ENCODE measurements around the gene RASAL1. TPM values are rescaled to one million over a fixed set of nuclear protein-coding genes. Genes with fewer than 3 reads are reported as not detected.
A peak's percentile ranks its signal among the peaks of the same experiment; 100 is the strongest.

Gene RASAL1
- total RNA-seq, result 10 to 100 TPM in 1 of 2 donors, 1 to 10 TPM in 1; 1.0 to 21.3 TPM

GRCh38 chr12:113135178-113136127 is at the start of gene RASAL1:
Gene RASAL1 (minus strand): TSS chr12:113135761. CDS start chr12:113135462, 299 bp downstream.
- peaks cover 12% of the 10 kb centered on the region for H3K4me1 Mint-ChIP-seq
- peak within 1 kb of the TSS; percentile 79 for H3K27ac Mint-ChIP-seq
- H3K36me3 Mint-ChIP-seq (ENCODE audit: low read depth), result no peaks in the 10 kb centered on the region
- no peaks in the 10 kb centered on the region for H3K9me3 Mint-ChIP-seq
- H3K27me3 Mint-ChIP-seq, result peaks cover 7% of the 10 kb centered on the region
- ATAC-seq (replicated peaks), result peak; percentile 92
- peak within 1 kb of the TSS; percentile 86 for H3K4me3 Mint-ChIP-seq

GRCh38 chr12:113184900-113185179 is 49.3 kb upstream of the RASAL1 start:
- H3K27ac Mint-ChIP-seq, result peak overlapping the region; percentile 92
- H3K9me3 Mint-ChIP-seq, result no peaks in the 10 kb centered on the region
- H3K4me1 Mint-ChIP-seq, result peaks cover 15% of the 10 kb centered on the region
- H3K36me3 Mint-ChIP-seq (ENCODE audit: low read depth), result peaks cover 63% of the 10 kb centered on the region
- H3K27me3 Mint-ChIP-seq, result no peaks in the 10 kb centered on the region
- peak; percentile 91 for ATAC-seq (replicated peaks)
- H3K4me3 Mint-ChIP-seq, result peak overlapping the region; percentile 93

GRCh38 chr12:113184098-113184899 is 48.7 kb upstream of the RASAL1 start:
- Mint-ChIP-seq H3K27ac (peak overlapping the region; percentile 92), H3K36me3 (ENCODE audit: low read depth) (peaks cover 65% of the 10 kb centered on the region), H3K4me3 (peak overlapping the region; percentile 93), H3K27me3 (no peaks in the 10 kb centered on the region), H3K4me1 (peaks cover 15% of the 10 kb centered on the region), H3K9me3 (no peaks in the 10 kb centered on the region)
- peak; percentile 72 for ATAC-seq (replicated peaks)

- Mint-ChIP-seq H3K9me3 (no peaks in the 10 kb centered on the region), H3K27me3 (no peaks in the 10 kb centered on the region), H3K27ac (peak overlapping the region; percentile 92), H3K4me3 (peak overlapping the region; percentile 93), H3K4me1 (peaks cover 15% of the 10 kb centered on the region), H3K36me3 (ENCODE audit: low read depth) (peaks cover 66% of the 10 kb centered on the region)
- ATAC-seq (replicated peaks), result no peak
Observed at GRCh38 chr12:113183030-113183589, 47.5 kb upstream of the RASAL1 start.

GRCh38 chr12:113181975-113182374 is 46.4 kb upstream of the RASAL1 start:
- Mint-ChIP-seq H3K4me3 (no peak overlapping the region), H3K9me3 (no peaks in the 10 kb centered on the region), H3K36me3 (ENCODE audit: low read depth) (peaks cover 70% of the 10 kb centered on the region), H3K27ac (no peak overlapping the region), H3K4me1 (peaks cover 12% of the 10 kb centered on the region), H3K27me3 (no peaks in the 10 kb centered on the region)
- no peak for ATAC-seq (replicated peaks)

- Mint-ChIP-seq H3K36me3 (ENCODE audit: low read depth) (peaks cover 85% of the 10 kb centered on the region), H3K27ac (peak overlapping the region; percentile 17), H3K4me3 (no peak overlapping the region), H3K4me1 (peaks cover 4% of the 10 kb centered on the region), H3K27me3 (no peaks in the 10 kb centered on the region), H3K9me3 (no peaks in the 10 kb centered on the region)
- ATAC-seq (replicated peaks), result no peak
Observed at GRCh38 chr12:113180333-113180732, 44.8 kb upstream of the RASAL1 start.

- Mint-ChIP-seq H3K27me3 (no peaks in the 10 kb centered on the region), H3K4me3 (no peak overlapping the region), H3K4me1 (peaks cover 4% of the 10 kb centered on the region), H3K9me3 (no peaks in the 10 kb centered on the region), H3K36me3 (ENCODE audit: low read depth) (peaks cover 98% of the 10 kb centered on the region), H3K27ac (no peak overlapping the region)
- ATAC-seq (replicated peaks), result no peak
Observed at GRCh38 chr12:113179023-113179422, 43.5 kb upstream of the RASAL1 start.

- H3K27ac Mint-ChIP-seq, result no peak overlapping the region
- H3K4me1 Mint-ChIP-seq, result no peaks in the 10 kb centered on the region
- no peaks in the 10 kb centered on the region for H3K9me3 Mint-ChIP-seq
- peaks cover 100% of the 10 kb centered on the region for H3K36me3 Mint-ChIP-seq (ENCODE audit: low read depth)
- no peaks in the 10 kb centered on the region for H3K27me3 Mint-ChIP-seq
- no peak overlapping the region for H3K4me3 Mint-ChIP-seq
- peak; percentile 81 for ATAC-seq (replicated peaks)
Observed at GRCh38 chr12:113174461-113175384, 39.2 kb upstream of the RASAL1 start.

- H3K27ac Mint-ChIP-seq, result no peak overlapping the region
- H3K27me3 Mint-ChIP-seq, result no peaks in the 10 kb centered on the region
- H3K9me3 Mint-ChIP-seq, result no peaks in the 10 kb centered on the region
- H3K36me3 Mint-ChIP-seq (ENCODE audit: low read depth), result peaks cover 100% of the 10 kb centered on the region
- H3K4me1 Mint-ChIP-seq, result no peaks in the 10 kb centered on the region
- no peak overlapping the region for H3K4me3 Mint-ChIP-seq
- no peak for ATAC-seq (replicated peaks)
Observed at GRCh38 chr12:113173081-113173698, 37.6 kb upstream of the RASAL1 start.

GRCh38 chr12:113172185-113172584 is 36.6 kb upstream of the RASAL1 start:
- Mint-ChIP-seq H3K27ac (no peak overlapping the region), H3K9me3 (no peaks in the 10 kb centered on the region), H3K36me3 (ENCODE audit: low read depth) (peaks cover 97% of the 10 kb centered on the region), H3K4me3 (no peak overlapping the region), H3K27me3 (no peaks in the 10 kb centered on the region), H3K4me1 (no peaks in the 10 kb centered on the region)
- no peak for ATAC-seq (replicated peaks)

GRCh38 chr12:113171543-113171942 is 36.0 kb upstream of the RASAL1 start:
- H3K36me3 Mint-ChIP-seq (ENCODE audit: low read depth), result peaks cover 97% of the 10 kb centered on the region
- no peaks in the 10 kb centered on the region for H3K4me1 Mint-ChIP-seq
- H3K9me3 Mint-ChIP-seq, result no peaks in the 10 kb centered on the region
- H3K27ac Mint-ChIP-seq, result no peak overlapping the region
- no peak overlapping the region for H3K4me3 Mint-ChIP-seq
- H3K27me3 Mint-ChIP-seq, result no peaks in the 10 kb centered on the region
- no peak for ATAC-seq (replicated peaks)

GRCh38 chr12:113170926-113171325 is 35.4 kb upstream of the RASAL1 start:
- Mint-ChIP-seq H3K4me1 (no peaks in the 10 kb centered on the region), H3K9me3 (no peaks in the 10 kb centered on the region), H3K36me3 (ENCODE audit: low read depth) (peaks cover 97% of the 10 kb centered on the region), H3K27ac (no peak overlapping the region), H3K27me3 (no peaks in the 10 kb centered on the region), H3K4me3 (no peak overlapping the region)
- no peak for ATAC-seq (replicated peaks)

GRCh38 chr12:113170457-113170856 is 34.9 kb upstream of the RASAL1 start:
- peaks cover 96% of the 10 kb centered on the region for H3K36me3 Mint-ChIP-seq (ENCODE audit: low read depth)
- H3K9me3 Mint-ChIP-seq, result no peaks in the 10 kb centered on the region
- no peak overlapping the region for H3K27ac Mint-ChIP-seq
- no peaks in the 10 kb centered on the region for H3K27me3 Mint-ChIP-seq
- H3K4me1 Mint-ChIP-seq, result no peaks in the 10 kb centered on the region
- ATAC-seq (replicated peaks), result no peak
- no peak overlapping the region for H3K4me3 Mint-ChIP-seq

All from activated T-helper 17 cell treated with anti-CD3 and anti-CD28 coated beads, Interleukin-2, amount 50 U/mL, for 72 hours (primary cell).